GM10266 (cell line): Measurements from ENCODE around the gene ERC1.

Source experiments
- DNase-seq: peaks from one replicate; pipeline ENCODE4 v3.0.0; 2012; ENCODE audit errors: extremely low spot score
- CTCF ChIP-seq: IDR thresholded peaks from 2 replicates; pipeline ENCODE4 v1.5.1; 2012; ENCODE audit warnings: mild to moderate bottlenecking, low read depth; ENCODE audit not compliant: control insufficient read depth, insufficient read depth; ENCODE audit errors: missing control alignments

Gene ERC1

GRCh38 chr12:1479645-1480044 is 488.6 kb downstream of the ERC1 start:
- TF ChIP-seq CTCF = no peak
- DNase-seq = no peak

GRCh38 chr12:1481326-1481725 is 490.3 kb downstream of the ERC1 start:
- DNase-seq = no peak
- TF ChIP-seq CTCF = no peak

GRCh38 chr12:1481906-1482305 is 490.9 kb downstream of the ERC1 start:
- no peak for DNase-seq
- no peak for TF ChIP-seq CTCF

GRCh38 chr12:1488908-1489381 is 497.9 kb downstream of the ERC1 start:
- no peak for DNase-seq
- no peak for TF ChIP-seq CTCF

- no peak for TF ChIP-seq CTCF
- no peak for DNase-seq
These were observed 501.1 kb downstream of the ERC1 start for GRCh38 chr12:1491983-1492697.

- DNase-seq = no peak
- TF ChIP-seq CTCF = no peak
These were observed 502.9 kb downstream of the ERC1 start for GRCh38 chr12:1493781-1494565.

- no peak for DNase-seq
- TF ChIP-seq CTCF = no peak
These were observed 503.8 kb downstream of the ERC1 start for GRCh38 chr12:1494856-1495255.
